SK-N-SH treated with all-trans-retinoic acid at 6 μM for 48 hours (cell line): Measurements from ENCODE around the gene MLANA.
A peak's percentile ranks its signal among the peaks of the same experiment; 100 is the strongest.

Experiments
- ATAC-seq: fragments of 200-7000 bp; cut with Tn5 transposase; 3 replicates; pipeline ENCODE4 v1.9.1; 2020; ENCODE audit warnings: mild to moderate bottlenecking, moderate library complexity
- ARNTL ChIP-seq: fragments of 450-650 bp; formaldehyde crosslinking; IDR thresholded peaks from 2 replicates; pipeline ENCODE4 v1.5.0; 2020; ENCODE audit warnings: low read depth, mild to moderate bottlenecking, moderate library complexity, borderline replicate concordance
- CREB5 ChIP-seq: fragments of 250-450 bp; sonication (Bioruptor Pico); IDR thresholded peaks from 2 replicates; pipeline ENCODE4 v1.5.1; 2020; ENCODE audit warnings: low read depth, mild to moderate bottlenecking, moderate library complexity
- CSDC2 ChIP-seq: fragments of 250-450 bp; sonication (Bioruptor Pico); IDR thresholded peaks from 2 replicates; pipeline ENCODE4 v1.5.0; 2020; ENCODE audit warnings: mild to moderate bottlenecking, moderate library complexity
- CSRNP3 ChIP-seq: fragments of 250-450 bp; sonication (Bioruptor Pico); IDR thresholded peaks from 2 replicates; pipeline ENCODE4 v1.5.1; 2021; ENCODE audit warnings: mild to moderate bottlenecking, moderate library complexity
- ESRRG ChIP-seq: fragments of 250-450 bp; sonication (Bioruptor Pico); IDR thresholded peaks from 2 replicates; pipeline ENCODE4 v1.6.1; 2021; ENCODE audit warnings: mild to moderate bottlenecking
- GLIS3 ChIP-seq: fragments of 250-450 bp; sonication (Bioruptor Pico); IDR thresholded peaks from 2 replicates; pipeline ENCODE4 v1.5.0; 2020; ENCODE audit warnings: mild to moderate bottlenecking, moderate library complexity
- ISL1 ChIP-seq: fragments of 250-450 bp; sonication (Bioruptor Pico); IDR thresholded peaks from 2 replicates; pipeline ENCODE4 v2.1.2; 2022; ENCODE audit warnings: mild to moderate bottlenecking, moderate library complexity
- OSR1 ChIP-seq: fragments of 250-450 bp; sonication (Bioruptor Pico); IDR thresholded peaks from 2 replicates; pipeline ENCODE4 v1.8.0; 2022; ENCODE audit warnings: moderate library complexity, mild to moderate bottlenecking, inconsistent platforms
- PATZ1 ChIP-seq: fragments of 250-450 bp; sonication (Bioruptor Pico); IDR thresholded peaks from 2 replicates; pipeline ENCODE4 v1.8.0; 2020; ENCODE audit warnings: mild to moderate bottlenecking, moderate library complexity, borderline replicate concordance
- POU6F1 ChIP-seq: fragments of 250-450 bp; sonication (Bioruptor Pico); IDR thresholded peaks from 2 replicates; pipeline ENCODE4 v1.8.0; 2021; ENCODE audit warnings: low read depth, mild to moderate bottlenecking, moderate library complexity, borderline replicate concordance
- PPARA ChIP-seq: fragments of 250-450 bp; sonication (Bioruptor Pico); IDR thresholded peaks from 2 replicates; pipeline ENCODE4 v1.5.0; 2020; ENCODE audit warnings: mild to moderate bottlenecking, borderline replicate concordance
- RARB ChIP-seq: fragments of 250-450 bp; sonication (Bioruptor Pico); IDR thresholded peaks from 2 replicates; pipeline ENCODE4 v1.8.0; 2021; ENCODE audit warnings: mild to moderate bottlenecking, moderate library complexity
- SNAI2 ChIP-seq: fragments of 250-450 bp; sonication (Bioruptor Pico); IDR thresholded peaks from 2 replicates; pipeline ENCODE4 v1.5.0; 2020; ENCODE audit warnings: mild to moderate bottlenecking, moderate library complexity
- TCF4 ChIP-seq: fragments of 250-450 bp; sonication (Bioruptor Pico); IDR thresholded peaks from 2 replicates; pipeline ENCODE4 v1.8.0; 2021; ENCODE audit warnings: mild to moderate bottlenecking, moderate library complexity, borderline replicate concordance
- TOX ChIP-seq: fragments of 250-450 bp; sonication (Bioruptor Pico); IDR thresholded peaks from 2 replicates; pipeline ENCODE4 v1.8.0; 2021; ENCODE audit warnings: mild to moderate bottlenecking, moderate library complexity, borderline replicate concordance
- TSHZ2 ChIP-seq: fragments of 250-450 bp; sonication (Bioruptor Pico); IDR thresholded peaks from 2 replicates; pipeline ENCODE4 v1.5.0; 2020; ENCODE audit warnings: mild to moderate bottlenecking, moderate library complexity
- ZC3H10 ChIP-seq: fragments of 250-450 bp; sonication (Bioruptor Pico); IDR thresholded peaks from 2 replicates; pipeline ENCODE4 v1.5.1; 2021; ENCODE audit warnings: mild to moderate bottlenecking, moderate library complexity
- ZFP30 ChIP-seq: fragments of 450-650 bp; formaldehyde crosslinking; IDR thresholded peaks from 2 replicates; pipeline ENCODE4 v1.5.0; 2022; ENCODE audit warnings: mild to moderate bottlenecking, moderate library complexity
- ZNF565 ChIP-seq: fragments of 450-650 bp; formaldehyde crosslinking; conservative IDR thresholded peaks from 2 replicates; pipeline ENCODE4 v1.5.0; 2020; ENCODE audit warnings: low read depth, mild to moderate bottlenecking, moderate library complexity
- ZNF70 ChIP-seq: fragments of 450-650 bp; formaldehyde crosslinking; IDR thresholded peaks from 2 replicates; pipeline ENCODE4 v1.5.0; 2020; ENCODE audit warnings: mild to moderate bottlenecking, moderate library complexity
- ZNF8 ChIP-seq: fragments of 450-650 bp; formaldehyde crosslinking; IDR thresholded peaks from 2 replicates; pipeline ENCODE4 v1.5.0; 2020; ENCODE audit warnings: mild to moderate bottlenecking, moderate library complexity

Gene MLANA

GRCh38 chr9:5884191-5884590, 6.5 kb upstream of the MLANA start:
- no peak for ATAC-seq

DNA sequence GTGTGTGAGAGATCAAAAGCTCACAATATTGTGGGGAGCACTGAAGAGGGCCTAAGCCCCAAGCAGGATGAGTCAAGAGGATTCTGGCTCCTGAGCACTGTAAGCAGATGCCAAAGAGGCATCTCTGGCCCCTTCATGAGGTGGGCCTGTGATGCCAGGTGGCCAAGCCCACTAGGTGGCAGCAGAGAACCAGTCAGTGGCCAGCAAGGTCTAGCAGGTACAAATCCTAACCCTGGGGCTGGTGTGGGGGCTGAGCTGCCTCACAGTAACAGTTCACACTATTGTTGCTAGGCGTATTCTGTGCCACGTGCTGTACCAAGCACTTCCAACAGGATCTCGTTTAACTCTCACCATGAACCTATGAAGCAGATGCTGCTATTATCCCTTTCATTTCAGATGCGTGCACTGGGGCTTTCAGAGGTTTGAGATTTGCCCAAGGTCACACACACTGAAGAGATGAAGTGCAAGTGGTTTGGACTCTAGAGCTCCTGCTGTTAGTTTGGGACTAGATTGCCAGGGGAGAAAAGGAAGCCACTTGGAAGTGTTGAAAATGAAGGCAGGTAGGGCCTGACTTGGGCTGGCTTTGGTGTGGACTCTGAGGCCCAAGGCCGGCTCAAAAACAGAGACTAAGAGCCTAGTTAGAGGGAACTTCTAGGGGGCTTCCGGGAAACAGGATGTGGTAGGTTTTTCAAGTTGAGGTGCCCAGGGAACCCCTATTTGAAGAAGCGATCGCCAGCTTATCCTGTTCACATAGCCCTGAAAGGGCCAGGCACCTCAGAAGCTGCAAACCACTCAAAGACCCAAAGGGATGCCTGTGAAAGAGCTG, 4.4 kb upstream of the MLANA start:
- ATAC-seq = peak; percentile 100
- TF ChIP-seq ZNF70 (CRISPR knock-in tag) (no peak), ZC3H10 (CRISPR knock-in tag) (no peak), ARNTL (CRISPR knock-in tag) (no peak), ESRRG (CRISPR knock-in tag) (no peak), TCF4 (no peak)
- TF ChIP-seq, all 23 proteins: peak for 0

More at GRCh38 chr9:5884191-5884590, 6.5 kb upstream of the MLANA start:
- TF ChIP-seq PPARA (CRISPR knock-in tag) = no peak
- TF ChIP-seq OSR1 (CRISPR knock-in tag) = no peak
- TF ChIP-seq TSHZ2 (CRISPR knock-in tag) = no peak
- TF ChIP-seq RARB (CRISPR knock-in tag) = no peak
- TF ChIP-seq ZNF8 = no peak
- no peak for TF ChIP-seq ESRRG (CRISPR knock-in tag)
- no peak for TF ChIP-seq GLIS3 (CRISPR knock-in tag)
- no peak for TF ChIP-seq ZFP30 (CRISPR knock-in tag)
- no peak for TF ChIP-seq PATZ1 (CRISPR knock-in tag)
- TF ChIP-seq CSDC2 (CRISPR knock-in tag) = no peak
- no peak for TF ChIP-seq TOX (CRISPR knock-in tag)
- no peak for TF ChIP-seq SNAI2 (CRISPR knock-in tag)
- no peak for TF ChIP-seq CREB5 (CRISPR knock-in tag)
- TF ChIP-seq, all 23 proteins: peak for 0

DNA sequence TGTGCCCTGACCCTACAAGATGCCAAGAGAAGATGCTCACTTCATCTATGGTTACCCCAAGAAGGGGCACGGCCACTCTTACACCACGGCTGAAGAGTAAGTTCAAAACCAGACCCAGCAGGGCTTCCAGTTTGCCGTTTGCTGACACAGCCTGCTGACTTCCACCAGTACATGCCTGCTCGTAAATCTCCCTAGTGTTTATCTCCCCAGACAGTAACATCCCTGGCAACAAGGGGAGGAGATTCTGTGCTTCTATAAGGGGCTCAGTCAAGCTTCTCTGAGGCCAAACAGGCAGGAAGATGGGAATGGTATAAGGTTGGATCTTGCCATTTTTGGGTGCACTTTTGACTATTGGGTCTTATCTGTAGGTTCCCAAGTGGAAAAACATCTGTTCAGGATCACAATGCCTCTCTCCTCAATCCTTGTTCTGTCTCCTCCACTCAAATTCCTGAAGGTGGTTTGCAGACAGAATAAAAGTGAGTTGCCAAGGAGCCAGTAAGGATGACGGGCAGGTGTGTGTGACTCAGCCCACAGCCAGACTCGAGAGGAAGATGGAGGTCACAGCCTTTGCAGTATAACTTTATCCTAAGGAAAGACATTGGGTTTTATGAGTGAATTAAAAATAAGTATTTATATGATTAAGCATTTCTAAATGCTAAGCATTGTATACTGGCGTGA, 1.9 kb downstream of the MLANA start:
- ATAC-seq = no peak; the same call in 2 of the 3 replicates
- TF ChIP-seq TCF4 = no peak
- TF ChIP-seq POU6F1 = no peak
- TF ChIP-seq ZNF8 = no peak
- no peak for TF ChIP-seq SNAI2 (CRISPR knock-in tag)
- TF ChIP-seq GLIS3 (CRISPR knock-in tag) = no peak
- TF ChIP-seq OSR1 (CRISPR knock-in tag) = no peak
- no peak for TF ChIP-seq ZFP30 (CRISPR knock-in tag)
- TF ChIP-seq CSRNP3 (CRISPR knock-in tag) = no peak
- TF ChIP-seq PATZ1 (CRISPR knock-in tag) = no peak
- no peak for TF ChIP-seq ESRRG (CRISPR knock-in tag)
- TF ChIP-seq CSDC2 (CRISPR knock-in tag) = no peak
- no peak for TF ChIP-seq ISL1 (CRISPR knock-in tag)
- no peak for TF ChIP-seq ZNF565 (CRISPR knock-in tag)
- TF ChIP-seq TSHZ2 (CRISPR knock-in tag) = no peak
- TF ChIP-seq ARNTL (CRISPR knock-in tag) = no peak
